Stomach (tissue), 19 donors: Measurements from ENCODE around the gene CFB. TPM values are rescaled to one million over a fixed set of nuclear protein-coding genes. Genes with fewer than 3 reads are reported as not detected.

ENCODE experiments used
- DNase-seq, 2 donors: peaks; one replicate each; pipeline versions ENCODE4 v3.0.0 to v3.0.0-alpha.2; 2013 to 2019
- H3K27ac ChIP-seq, 5 donors: fragments of 200-600 bp in 4 of 5; sonication (generic) in 4 of 5; one replicate each; pipeline ENCODE4 v1.5.1; 2013 to 2019; ENCODE audit warnings: mild to moderate bottlenecking in 1 of 5, moderate library complexity in 1 of 5
- H3K27me3 ChIP-seq, 3 donors: fragments of 200-600 bp; sonication (generic); one replicate each; pipeline ENCODE4 v1.5.1; 2017 to 2019; ENCODE audit warnings: mixed run types in 1 of 3
- H3K36me3 ChIP-seq, 4 donors: fragments of 200-600 bp; sonication (generic); 1 replicate in 3 of 4; 2 replicates in 1 of 4; pipeline ENCODE4 v1.5.1; 2016 to 2019
- H3K4me1 ChIP-seq, 4 donors: fragments of 200-600 bp; sonication (generic); one replicate each; pipeline ENCODE4 v1.5.1; 2016 to 2019
- H3K4me3 ChIP-seq, 4 donors: fragments of 200-600 bp; sonication (generic) in 3 of 4; one replicate each; pipeline ENCODE4 v1.5.1; 2016 to 2019; ENCODE audit warnings: mild to moderate bottlenecking in 1 of 4
- H3K9me3 ChIP-seq, 4 donors: fragments of 200-600 bp; sonication (generic); one replicate each; pipeline ENCODE4 v1.5.1; 2016 to 2019
- CTCF ChIP-seq, 7 experiments: fragments of 450-650 bp in 4 of 7; fragments of 200-600 bp in 3 of 7; sonication (generic) in 3 of 7; IDR thresholded peaks; one replicate each; pipeline ENCODE4 v1.5.1; 2016 to 2019; ENCODE audit warnings: antibody characterized with exemption in 7 of 7, control low read depth in 2 of 7, mild to moderate bottlenecking in 1 of 7
- EP300 ChIP-seq: sonication (generic); formaldehyde crosslinking; IDR thresholded peaks from one replicate; pipeline ENCODE4 v1.6.1; 2017; ENCODE audit warnings: antibody characterized with exemption
- POLR2A ChIP-seq, 4 donors: fragments of 450-650 bp; IDR thresholded peaks; one replicate each; pipeline ENCODE4 v1.6.1; 2016; ENCODE audit warnings: antibody characterized with exemption in 4 of 4, control low read depth in 2 of 4, mild to moderate bottlenecking in 1 of 4, moderate library complexity in 1 of 4
- POLR2AphosphoS5 ChIP-seq, 3 donors: sonication (generic); formaldehyde crosslinking; IDR thresholded peaks; one replicate each; pipeline ENCODE4 v1.6.1; 2016; ENCODE audit warnings: antibody characterized with exemption in 3 of 3
- WGBS, 5 donors: extraction: QIAGEN DNeasy Blood & Tissue Kit in 3 of 5; methylation state at CpG; one replicate each; pipeline versions ENCODE4 v1.1.5 to v1.1.7; 2013 to 2018; 5-methylcytosine and 5-hydroxymethylcytosine counted together
- intact Hi-C: fragments of 100-400 bp; cut with DNase I; formaldehyde crosslinking; loops from one replicate; pipeline ENCODE4 v1.15.1; 2023; ENCODE audit warnings: low total_unique reads
- long read RNA-seq, 10 donors: transcript quantifications; one replicate each; lab custom pipeline, GENCODE V29; 2026
- polyA plus RNA-seq, 3 donors: library from polyadenylated mRNA; stranded (reverse); fragments of 200-250 nt; gene quantifications; one replicate each; pipeline ENCODE4 v1.2.3, GENCODE V29; 2013
- total RNA-seq, 5 donors: library from RNA; depleted of rRNA; stranded (reverse); fragments of >200 nt; gene quantifications; one replicate each; pipeline versions ENCODE4 v1.1.0 to v1.2.3, GENCODE V29; 2014 to 2016
- donor health status: healthy with polysubstance abuse.
- donor health status: Bipolar disorder and iron deficiency.
- donor health status: healthy.

CFB gene
- total RNA-seq: 100 to 1,000 TPM in 3 of 5 donors, 10 to 100 TPM in 1, 1 to 10 TPM in 1; 8.4 to 316 (median 185) TPM
- polyA plus RNA-seq: 100 to 1,000 TPM in 2 of 3 donors, 10 to 100 TPM in 1; 13.1 to 226 (median 165) TPM
- long read RNA-seq, donor 1, partial matches to known transcripts: 0 of 1 reads
- long read RNA-seq, donor 1, other reads (novel, unspliced or antisense): 0 of 1 reads
- long read RNA-seq, donor 2, partial matches to known transcripts: 0 of 2 reads
- long read RNA-seq, donor 2, other reads (novel, unspliced or antisense): 0 of 2 reads
- long read RNA-seq, donor 3, partial matches to known transcripts: 6 of 6 reads
- long read RNA-seq, donor 3, other reads (novel, unspliced or antisense): 0 of 6 reads
- long read RNA-seq, donor 4, partial matches to known transcripts: 0 of 2 reads
- long read RNA-seq, donor 4, other reads (novel, unspliced or antisense): 0 of 2 reads
- long read RNA-seq, donor 5, partial matches to known transcripts: 0 of 2 reads
- long read RNA-seq, donor 5, other reads (novel, unspliced or antisense): 0 of 2 reads
- long read RNA-seq, donor 6, transcript CFB-271 (18 exons, 2,862 nt): major isoform, 7 of 7 reads
- long read RNA-seq, donor 6, partial matches to known transcripts: 0 of 7 reads
- long read RNA-seq, donor 6, other reads (novel, unspliced or antisense): 0 of 7 reads
- long read RNA-seq, donor 7, partial matches to known transcripts: 0 of 2 reads
- long read RNA-seq, donor 7, other reads (novel, unspliced or antisense): 0 of 2 reads
- long read RNA-seq, donor 8, transcript CFB-271 (18 exons, 2,862 nt): major isoform, 5 of 6 reads
- long read RNA-seq, donor 8, partial matches to known transcripts: 0 of 6 reads
- long read RNA-seq, donor 8, other reads (novel, unspliced or antisense): 0 of 6 reads
- long read RNA-seq, donor 9, partial matches to known transcripts: 5 of 6 reads
- long read RNA-seq, donor 9, other reads (novel, unspliced or antisense): 0 of 6 reads
- long read RNA-seq, donor 10, partial matches to known transcripts: 0 of 1 reads
- long read RNA-seq, donor 10, other reads (novel, unspliced or antisense): 0 of 1 reads

GRCh38 chr6:31945507-31946369, at the start of gene CFB:
Gene CFB, plus strand, starts transcription at chr6:31946095. Its CDS starts 127 bp downstream, at chr6:31946222.
- H3K4me3 ChIP-seq: peak within 1 kb of the TSS; percentile 22 to 48 (median 30)

DNA sequence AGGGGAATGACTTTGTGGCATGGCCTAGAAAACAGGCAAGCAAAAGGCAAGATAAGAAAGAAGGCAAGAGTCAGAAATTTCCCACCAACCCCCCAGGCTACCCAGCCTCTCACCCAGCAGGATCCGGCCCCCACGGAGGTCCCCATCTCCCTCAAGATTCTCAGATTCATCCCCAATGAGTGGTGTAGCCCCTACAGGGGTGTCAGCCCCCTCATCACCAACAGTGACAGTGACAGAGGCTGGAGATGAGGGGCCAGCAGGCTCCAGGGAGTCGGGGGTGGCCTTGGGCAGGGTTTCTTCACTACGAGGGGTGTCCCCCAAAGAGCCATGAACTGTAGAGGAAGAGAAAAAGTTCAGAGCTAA, 49.4 kb upstream of the CFB start:
- Histone ChIP-seq H3K27ac (peak overlapping the region in 4 of 5 donors; percentile 86 to 91 (median 89)), H3K4me1 (peaks cover 25 to 52% (median 44%) of the 10 kb centered on the region in 4 donors), H3K36me3 (peaks cover 23 to 50% (median 46%) of the 10 kb centered on the region in 4 donors), H3K4me3 (peak overlapping the region; percentile 96 to 100 (median 100)), H3K27me3 (no peaks in the 10 kb centered on the region), H3K9me3 (no peaks in the 10 kb centered on the region)
- DNase-seq: no peak
- intact Hi-C loops: no loop called here
- TF ChIP-seq POLR2AphosphoS5 (IDR thresholded peaks at IDR 0.05) (no peak), EP300 (no peak)
- 33 to 45% (median 38%) methylated on average over 4 of the region's 4 CpGs for WGBS, 5 donors

More at GRCh38 chr6:31945507-31946369, at the start of gene CFB:
- DNase-seq: peak; percentile 89
- peaks cover 8 to 37% (median 18%) of the 10 kb centered on the region in 4 donors for H3K4me1 ChIP-seq
- no peaks in the 10 kb centered on the region for H3K27me3 ChIP-seq
- 12 to 34% (median 22%) methylated on average over 10 to 11 of the region's 11 CpGs for WGBS, 5 donors
- no peaks in the 10 kb centered on the region for H3K9me3 ChIP-seq
- intact Hi-C loops: no loop called here
- H3K27ac ChIP-seq: peak within 1 kb of the TSS; percentile 71 to 93 (median 86)
- TF ChIP-seq EP300 (no peak), POLR2AphosphoS5 (IDR thresholded peaks at IDR 0.05) (peak in 2 of 3 donors; percentile 60 to 80), POLR2A (IDR thresholded peaks at IDR 0.05) (no peak), CTCF (IDR thresholded peaks at IDR 0.05) (peak in 1 of 7 experiments; percentile 2)
- peaks cover 0 to 17% (median 5%) of the 10 kb centered on the region in 4 donors for H3K36me3 ChIP-seq

DNA sequence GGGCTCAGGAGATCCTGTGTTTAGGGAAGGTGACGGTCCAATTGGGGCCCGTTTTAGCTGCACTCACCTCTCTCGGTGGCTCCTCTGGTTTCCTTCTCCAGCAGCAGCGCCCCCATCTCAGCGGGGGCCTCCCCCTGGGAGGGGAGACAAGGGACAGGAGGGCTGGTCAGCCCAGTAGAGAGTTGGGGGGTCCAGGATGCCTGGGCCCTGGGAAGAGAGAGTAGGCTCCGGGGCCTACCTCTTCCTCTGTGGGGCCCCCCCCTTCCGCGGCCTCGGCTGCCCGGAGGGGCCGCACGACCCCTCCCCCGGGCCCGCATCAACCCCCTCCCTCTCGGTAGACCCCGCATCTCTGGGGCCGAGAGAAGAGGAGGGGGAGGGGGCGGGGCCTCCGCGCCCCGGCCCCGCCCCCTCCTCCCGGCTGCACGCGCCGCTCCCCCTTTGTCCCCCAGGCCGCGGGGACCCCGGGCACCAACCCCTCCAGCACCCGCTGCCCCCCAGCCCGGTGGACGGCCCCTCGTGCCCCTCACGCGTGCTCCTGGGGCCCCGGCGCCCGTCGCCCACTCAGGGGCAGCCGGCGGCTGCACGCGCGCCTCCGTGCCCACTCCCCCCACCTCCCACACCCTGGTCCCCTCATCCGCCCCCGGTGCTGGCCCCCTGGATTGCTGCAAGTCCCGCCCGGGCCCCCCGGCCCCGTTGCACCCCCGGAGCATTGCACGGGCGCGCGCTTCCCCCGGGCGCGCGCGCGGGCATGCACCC, 48.9 kb upstream of the CFB start:
- no peaks in the 10 kb centered on the region for H3K27me3 ChIP-seq
- H3K4me3 ChIP-seq: peak overlapping the region; percentile 96 to 100 (median 100)
- peak overlapping the region; percentile 70 to 91 (median 89) for H3K27ac ChIP-seq
- WGBS, 5 donors: 1 to 4% (median 2%) methylated on average over 5 to 59 of the region's 62 CpGs
- no peak for DNase-seq
- TF ChIP-seq POLR2A (IDR thresholded peaks at IDR 0.05): no peak
- TF ChIP-seq CTCF (IDR thresholded peaks at IDR 0.05): no peak
- no peak for TF ChIP-seq EP300
- no peak for TF ChIP-seq POLR2AphosphoS5 (IDR thresholded peaks at IDR 0.05)
- H3K9me3 ChIP-seq: no peaks in the 10 kb centered on the region
- peaks cover 20 to 44% (median 40%) of the 10 kb centered on the region in 4 donors for H3K36me3 ChIP-seq
- peaks cover 25 to 54% (median 45%) of the 10 kb centered on the region in 4 donors for H3K4me1 ChIP-seq
- intact Hi-C loops: no loop called here
